Neural cell (in vitro differentiated cells): Measurements from ENCODE around the gene USP2.

Source experiments
- POLR2AphosphoS5 ChIP-seq: IDR thresholded peaks from 2 replicates; pipeline ENCODE4 v1.6.1; 2012
- RAD21 ChIP-seq: fragments of 450-650 bp; conservative IDR thresholded peaks from 2 replicates; pipeline ENCODE4 v1.6.1; 2014; ENCODE audit warnings: antibody characterized with exemption, mild to moderate bottlenecking, moderate library complexity
- TF ChIP-seq, protein P1 (sequence below): fragments of 450-650 bp; IDR thresholded peaks from 2 replicates; pipeline ENCODE4 v1.5.1; 2014; ENCODE audit warnings: antibody characterized with exemption, mild to moderate bottlenecking, moderate library complexity; ENCODE audit not compliant: poor library complexity, severe bottlenecking

DNA sequence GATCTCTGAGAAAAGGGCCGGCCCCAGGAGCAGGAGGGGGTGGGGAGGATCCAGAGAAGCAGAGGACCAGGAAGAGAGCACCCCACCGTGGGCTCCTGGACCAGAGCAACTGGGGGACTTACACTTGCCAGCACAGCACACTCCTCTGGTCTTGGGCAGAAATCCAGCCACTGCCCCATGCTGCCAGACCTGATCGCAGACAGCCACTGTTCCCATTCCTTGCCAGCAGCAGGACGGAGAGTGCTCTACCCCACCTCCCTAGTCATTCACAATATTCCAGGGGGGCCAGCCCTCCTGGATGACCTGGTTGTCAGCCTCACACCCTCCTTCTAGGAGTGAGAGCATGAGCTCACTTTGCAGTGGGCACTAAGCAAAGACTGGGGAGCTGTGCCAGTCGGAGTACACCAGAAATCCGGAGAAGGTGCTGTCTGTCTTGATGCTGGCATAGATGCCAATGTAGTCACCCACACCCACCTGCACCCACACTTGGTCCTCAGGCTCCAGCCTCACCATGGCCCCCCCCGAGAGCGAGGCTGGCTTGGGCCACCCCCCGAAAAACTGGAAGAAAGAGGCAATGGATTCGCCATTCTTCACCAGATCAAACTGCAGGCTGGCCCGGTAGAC, 42.4 kb downstream of the USP2 start:
- TF ChIP-seq, protein P1, sequence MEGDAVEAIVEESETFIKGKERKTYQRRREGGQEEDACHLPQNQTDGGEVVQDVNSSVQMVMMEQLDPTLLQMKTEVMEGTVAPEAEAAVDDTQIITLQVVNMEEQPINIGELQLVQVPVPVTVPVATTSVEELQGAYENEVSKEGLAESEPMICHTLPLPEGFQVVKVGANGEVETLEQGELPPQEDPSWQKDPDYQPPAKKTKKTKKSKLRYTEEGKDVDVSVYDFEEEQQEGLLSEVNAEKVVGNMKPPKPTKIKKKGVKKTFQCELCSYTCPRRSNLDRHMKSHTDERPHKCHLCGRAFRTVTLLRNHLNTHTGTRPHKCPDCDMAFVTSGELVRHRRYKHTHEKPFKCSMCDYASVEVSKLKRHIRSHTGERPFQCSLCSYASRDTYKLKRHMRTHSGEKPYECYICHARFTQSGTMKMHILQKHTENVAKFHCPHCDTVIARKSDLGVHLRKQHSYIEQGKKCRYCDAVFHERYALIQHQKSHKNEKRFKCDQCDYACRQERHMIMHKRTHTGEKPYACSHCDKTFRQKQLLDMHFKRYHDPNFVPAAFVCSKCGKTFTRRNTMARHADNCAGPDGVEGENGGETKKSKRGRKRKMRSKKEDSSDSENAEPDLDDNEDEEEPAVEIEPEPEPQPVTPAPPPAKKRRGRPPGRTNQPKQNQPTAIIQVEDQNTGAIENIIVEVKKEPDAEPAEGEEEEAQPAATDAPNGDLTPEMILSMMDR = no peak
- TF ChIP-seq RAD21 (no peak), POLR2AphosphoS5 (no peak)
